Smooth muscle cell (in vitro differentiated cells): ENCODE results near the gene STXBP4. TPM values are rescaled to one million over a fixed set of nuclear protein-coding genes. Genes with fewer than 3 reads are reported as not detected.

ENCODE experiments used
- DNase-seq: peaks from one replicate; lab custom pipeline; 2025; ENCODE audit not compliant: unreplicated experiment; lab: John Stamatoyannopoulos, UW
- H2AFZ ChIP-seq: fragments of 200-600 bp; sonication (generic); 2 replicates; pipeline ENCODE4 v1.6.0; 2016; ENCODE audit warnings: antibody characterized with exemption, low read depth, mild to moderate bottlenecking
- H3F3A ChIP-seq: fragments of 200-600 bp; sonication (generic); 2 replicates; pipeline ENCODE4 v1.6.0; 2017; ENCODE audit warnings: antibody characterized with exemption, low read depth
- H3K27ac ChIP-seq: fragments of 200-600 bp; sonication (generic); 2 replicates; pipeline ENCODE4 v1.5.1; 2016; ENCODE audit warnings: low read depth, mild to moderate bottlenecking
- H3K27me3 ChIP-seq: fragments of 200-600 bp; sonication (generic); 2 replicates; pipeline ENCODE4 v1.6.1; 2016; ENCODE audit warnings: low read depth, mild to moderate bottlenecking
- H3K36me3 ChIP-seq: fragments of 200-600 bp; sonication (generic); 2 replicates; pipeline ENCODE4 v1.5.1; 2016; ENCODE audit warnings: low read depth
- H3K4me1 ChIP-seq: fragments of 200-600 bp; sonication (generic); 2 replicates; pipeline ENCODE4 v1.5.1; 2016; ENCODE audit warnings: low read depth
- H3K4me2 ChIP-seq: fragments of 200-600 bp; sonication (generic); 2 replicates; pipeline ENCODE4 v1.6.0; 2016; ENCODE audit warnings: mild to moderate bottlenecking
- H3K4me3 ChIP-seq: fragments of 200-600 bp; sonication (generic); 2 replicates; pipeline ENCODE4 v1.5.1; 2016; ENCODE audit warnings: mild to moderate bottlenecking
- H3K79me2 ChIP-seq: fragments of 200-600 bp; sonication (generic); 2 replicates; pipeline ENCODE4 v1.6.0; 2016; ENCODE audit warnings: low read depth, mild to moderate bottlenecking
- H3K9ac ChIP-seq: fragments of 200-600 bp; sonication (generic); 2 replicates; pipeline ENCODE4 v1.6.0; 2016; ENCODE audit warnings: low read depth
- H3K9me3 ChIP-seq: fragments of 200-600 bp; sonication (generic); replicated peaks from 2 replicates; pipeline ENCODE4 v1.5.1; 2016; ENCODE audit warnings: low read depth
- H4K20me1 ChIP-seq: fragments of 200-600 bp; sonication (generic); 2 replicates; pipeline ENCODE4 v1.6.0; 2016; ENCODE audit warnings: low read depth
- WGBS: methylation state at CpG from one replicate; pipeline ENCODE4 v1.1.7; 2016; ENCODE audit warnings: low lambda C conversion rate; 5-methylcytosine and 5-hydroxymethylcytosine counted together
- polyA plus RNA-seq: library from polyadenylated mRNA; unstranded; fragments of >200 nt; fragmentation: Nextera tagmentation; extraction: Ambion mirVana; gene quantifications from 2 replicates; pipeline ENCODE4 v1.2.1, GENCODE V29; 2016
- total RNA-seq: library from RNA; depleted of rRNA; stranded (reverse); fragments of >200 nt; gene quantifications from 2 replicates; pipeline ENCODE4 v1.2.3, GENCODE V29; 2014
- TF ChIP-seq, protein P1 (sequence below): fragments of 200-600 bp; sonication (generic); IDR thresholded peaks from 2 replicates; pipeline ENCODE4 v1.5.1; 2017; ENCODE audit warnings: borderline replicate concordance, mild to moderate bottlenecking, antibody characterized with exemption; ENCODE audit not compliant: insufficient read depth, poor library complexity, severe bottlenecking

STXBP4 gene
- total and polyA plus RNA-seq, 2 experiments from 2014 or later: 5.7 to 59.5 TPM

DNA sequence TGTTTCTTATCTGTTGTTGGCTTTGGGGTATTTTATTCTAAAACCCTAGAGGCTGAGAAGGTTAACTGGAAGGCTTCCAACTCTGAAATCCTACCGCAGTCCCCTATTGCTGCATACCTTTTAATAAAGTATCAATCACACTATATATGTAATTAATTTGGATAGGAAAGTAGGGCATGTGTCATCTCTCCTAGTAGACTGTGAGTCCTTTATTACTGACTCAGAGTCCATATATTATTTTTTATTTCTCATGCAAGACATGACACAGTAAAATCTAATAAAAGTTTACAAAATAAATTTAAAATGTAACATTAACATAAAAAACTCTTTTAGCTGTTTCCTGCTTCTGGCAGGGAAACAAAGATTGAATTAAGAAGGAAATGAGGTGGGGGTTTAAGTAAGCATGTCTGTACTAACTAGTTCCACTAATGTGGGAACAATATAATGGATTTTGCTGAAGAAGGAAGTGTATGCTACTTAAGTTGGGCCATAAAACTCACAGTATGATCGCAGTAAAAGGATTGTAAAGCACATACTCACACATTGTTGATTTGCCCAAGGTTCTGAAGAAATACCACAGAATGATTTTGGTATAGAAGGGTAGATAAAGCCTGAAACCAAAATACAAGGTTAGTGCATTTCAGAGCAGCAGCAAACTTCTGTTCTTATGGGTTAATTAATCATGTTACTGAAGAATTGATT, 198.6 kb downstream of the STXBP4 start:
- Histone ChIP-seq H3K9me3 (no peaks in the 10 kb centered on the region), H3F3A (no peaks in the 10 kb centered on the region), H3K79me2 (no peaks in the 10 kb centered on the region), H4K20me1 (no peaks in the 10 kb centered on the region), H3K27me3 (no peaks in the 10 kb centered on the region), H3K4me3 (no peak overlapping the region), H2AFZ (no peak overlapping the region), H3K4me2 (no peak overlapping the region), H3K27ac (no peak overlapping the region), H3K4me1 (no peaks in the 10 kb centered on the region), H3K9ac (no peak overlapping the region), H3K36me3 (no peaks in the 10 kb centered on the region)
- 83% methylated on average over 2 of the region's 2 CpGs for WGBS
- DNase-seq: no peak
- TF ChIP-seq, protein P1, sequence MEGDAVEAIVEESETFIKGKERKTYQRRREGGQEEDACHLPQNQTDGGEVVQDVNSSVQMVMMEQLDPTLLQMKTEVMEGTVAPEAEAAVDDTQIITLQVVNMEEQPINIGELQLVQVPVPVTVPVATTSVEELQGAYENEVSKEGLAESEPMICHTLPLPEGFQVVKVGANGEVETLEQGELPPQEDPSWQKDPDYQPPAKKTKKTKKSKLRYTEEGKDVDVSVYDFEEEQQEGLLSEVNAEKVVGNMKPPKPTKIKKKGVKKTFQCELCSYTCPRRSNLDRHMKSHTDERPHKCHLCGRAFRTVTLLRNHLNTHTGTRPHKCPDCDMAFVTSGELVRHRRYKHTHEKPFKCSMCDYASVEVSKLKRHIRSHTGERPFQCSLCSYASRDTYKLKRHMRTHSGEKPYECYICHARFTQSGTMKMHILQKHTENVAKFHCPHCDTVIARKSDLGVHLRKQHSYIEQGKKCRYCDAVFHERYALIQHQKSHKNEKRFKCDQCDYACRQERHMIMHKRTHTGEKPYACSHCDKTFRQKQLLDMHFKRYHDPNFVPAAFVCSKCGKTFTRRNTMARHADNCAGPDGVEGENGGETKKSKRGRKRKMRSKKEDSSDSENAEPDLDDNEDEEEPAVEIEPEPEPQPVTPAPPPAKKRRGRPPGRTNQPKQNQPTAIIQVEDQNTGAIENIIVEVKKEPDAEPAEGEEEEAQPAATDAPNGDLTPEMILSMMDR: no peak

DNA sequence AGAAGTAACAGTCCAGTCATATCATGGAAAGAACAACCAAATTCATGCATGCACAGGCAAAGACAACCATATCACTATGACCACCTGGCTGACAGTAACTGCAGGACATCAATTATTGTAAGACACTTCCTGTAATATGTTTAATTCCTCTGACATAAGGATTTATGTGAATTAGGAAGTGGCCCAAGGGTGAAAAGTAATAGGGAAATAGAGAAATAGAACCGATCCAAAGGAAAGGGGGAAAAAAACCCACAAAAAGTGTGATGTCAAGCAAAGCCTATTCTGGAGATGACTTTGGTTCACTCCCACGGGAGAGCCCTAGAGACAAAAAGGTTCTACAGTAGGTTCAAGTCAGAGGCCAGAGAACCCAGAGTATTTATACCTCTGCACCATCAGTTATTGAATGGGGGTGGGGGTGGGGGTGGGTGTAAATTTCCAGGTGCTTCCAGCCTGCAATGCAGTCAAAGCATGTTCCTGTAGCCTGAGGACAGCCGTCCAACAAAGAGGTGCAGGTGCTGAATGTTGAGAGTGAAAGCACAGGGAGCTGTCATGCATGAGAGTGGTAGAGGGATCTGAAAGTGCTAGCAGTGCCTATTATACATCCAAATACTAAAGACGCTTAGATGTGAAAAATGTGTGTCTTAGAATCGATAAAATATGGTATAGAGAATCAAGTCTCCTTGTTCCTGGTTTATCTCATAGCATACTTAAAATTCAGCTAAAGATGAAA, 200.6 kb downstream of the STXBP4 start:
- no peaks in the 10 kb centered on the region for H3K79me2 ChIP-seq
- no peaks in the 10 kb centered on the region for H3F3A ChIP-seq
- H3K4me3 ChIP-seq: no peak overlapping the region
- DNase-seq: no peak
- no peaks in the 10 kb centered on the region for H4K20me1 ChIP-seq
- no peak overlapping the region for H3K4me2 ChIP-seq
- whole genome bisulfite sequencing: 84% methylated on average over 5 of the region's 5 CpGs
- no peaks in the 10 kb centered on the region for H3K36me3 ChIP-seq
- H3K4me1 ChIP-seq: no peaks in the 10 kb centered on the region
- TF ChIP-seq, protein P1: no peak
- H3K9me3 ChIP-seq: no peaks in the 10 kb centered on the region
- H3K27ac ChIP-seq: no peak overlapping the region
- H3K9ac ChIP-seq: no peak overlapping the region
- no peak overlapping the region for H2AFZ ChIP-seq
- no peaks in the 10 kb centered on the region for H3K27me3 ChIP-seq

- Histone ChIP-seq H2AFZ (no peak overlapping the region), H4K20me1 (no peaks in the 10 kb centered on the region), H3K27ac (no peak overlapping the region), H3K36me3 (no peaks in the 10 kb centered on the region), H3K27me3 (no peaks in the 10 kb centered on the region), H3K4me3 (no peak overlapping the region), H3K4me2 (no peak overlapping the region), H3K4me1 (no peaks in the 10 kb centered on the region), H3K79me2 (no peaks in the 10 kb centered on the region), H3K9ac (no peak overlapping the region), H3F3A (no peaks in the 10 kb centered on the region), H3K9me3 (no peaks in the 10 kb centered on the region)
- TF ChIP-seq, protein P1: no peak
- WGBS: 96% methylated on average over 4 of the region's 4 CpGs
- no peak for DNase-seq
These were observed 203.2 kb downstream of the STXBP4 start for GRCh38 chr17:55171634-55172328.
